Umbilical cord (tissue), 2 donors: Measurements from ENCODE around the gene GRB7. TPM values are rescaled to one million over a fixed set of nuclear protein-coding genes. Genes with fewer than 3 reads are reported as not detected.
"Not testable (repeated sequence)": the region's sequence is repeated elsewhere in the genome, so short reads cannot be mapped to it uniquely, and the experiment has no call there.

Experiments
- DNase-seq: peaks from one replicate; pipeline ENCODE4 v3.0.0-alpha.2; 2015; ENCODE audit warnings: low spot score
- total RNA-seq: library from RNA; depleted of rRNA; stranded (reverse); fragments of >200 nt; gene quantifications from one replicate; pipeline ENCODE4 v1.2.3, GENCODE V29; 2014; ENCODE audit warnings: low replicate concordance; ENCODE audit not compliant: insufficient read depth

GRB7 gene
- total RNA-seq, 1 donor from 2014 or later = 1.7 TPM

- DNase-seq = no peak
These were observed 13.9 kb downstream of the GRB7 start for GRCh38 chr17:39751637-39752036.

DNA sequence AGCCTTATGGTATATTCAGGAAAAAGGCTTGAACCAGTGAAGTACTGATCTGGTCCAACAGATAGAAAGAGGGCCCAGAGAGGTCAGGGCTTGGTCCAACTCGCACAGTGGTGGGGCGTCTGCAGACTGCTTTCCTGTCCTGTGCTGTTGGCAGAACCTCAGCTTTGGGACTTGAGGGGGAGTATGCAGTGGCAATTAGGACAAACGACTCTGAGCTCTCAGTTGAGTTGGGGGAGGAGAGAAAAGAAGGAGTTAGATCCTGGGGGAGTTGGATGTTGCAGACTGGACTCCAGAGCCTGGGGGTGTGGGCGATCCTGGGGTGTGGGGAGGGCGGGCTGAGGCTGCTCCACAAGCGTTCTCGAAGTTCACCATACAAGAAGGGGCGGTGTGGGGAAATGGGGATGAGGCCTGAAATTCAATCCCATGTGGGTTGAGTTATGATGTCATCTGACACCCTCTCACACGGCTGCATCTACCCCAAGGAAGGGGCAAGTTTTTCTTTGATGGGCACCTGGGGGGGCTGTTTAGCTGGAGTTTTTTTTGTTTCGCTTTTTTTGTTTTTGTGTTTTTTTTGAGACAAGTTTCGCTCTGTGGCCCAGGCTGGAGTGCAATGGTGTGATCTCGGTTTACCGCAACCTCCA is 14.6 kb downstream of the GRB7 start:
- DNase-seq = no peak

GRCh38 chr17:39753514-39754160 is 15.9 kb downstream of the GRB7 start:
- DNase-seq = peak; percentile 57

DNA sequence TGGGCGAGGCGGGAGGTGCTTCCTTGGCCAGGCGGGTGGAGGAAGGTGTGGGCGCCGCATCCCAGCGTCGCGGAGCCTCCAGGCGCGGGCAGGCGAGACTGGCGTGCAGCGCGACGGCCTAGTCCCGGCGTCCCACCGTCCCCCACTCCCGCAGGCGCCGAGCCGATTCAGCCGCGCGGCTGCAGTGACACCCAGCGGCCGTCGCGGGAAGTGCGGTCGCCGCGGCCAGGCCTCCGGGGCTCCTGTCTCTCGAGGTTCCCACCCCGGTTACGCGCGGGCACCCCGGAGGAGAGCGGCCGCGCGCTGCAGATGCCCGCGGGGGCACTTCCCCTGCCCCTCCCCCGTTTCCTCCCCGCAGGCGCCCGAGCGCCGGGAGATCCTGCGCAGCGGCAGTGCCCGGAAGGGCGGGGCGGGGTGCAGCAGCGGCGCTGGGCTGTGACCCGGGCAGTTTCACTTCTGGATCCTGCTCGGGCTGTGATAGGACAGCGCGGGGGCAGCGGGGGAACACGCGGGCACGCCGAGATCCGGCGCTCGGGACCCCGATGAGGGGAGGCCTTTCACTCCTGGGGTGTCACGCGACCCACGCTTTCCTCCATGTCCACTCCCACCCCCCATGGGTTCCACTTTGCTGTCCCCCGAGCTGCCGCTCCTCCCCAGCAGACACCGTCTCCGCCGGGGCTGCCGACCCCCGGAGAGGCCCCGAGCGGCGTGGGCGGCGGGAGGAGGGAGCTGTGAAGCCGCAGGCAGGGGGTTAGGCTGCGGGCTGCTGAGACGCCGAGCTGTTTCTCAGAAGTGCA is 16.6 kb downstream of the GRB7 start:
- DNase-seq = peak; percentile 92

DNA sequence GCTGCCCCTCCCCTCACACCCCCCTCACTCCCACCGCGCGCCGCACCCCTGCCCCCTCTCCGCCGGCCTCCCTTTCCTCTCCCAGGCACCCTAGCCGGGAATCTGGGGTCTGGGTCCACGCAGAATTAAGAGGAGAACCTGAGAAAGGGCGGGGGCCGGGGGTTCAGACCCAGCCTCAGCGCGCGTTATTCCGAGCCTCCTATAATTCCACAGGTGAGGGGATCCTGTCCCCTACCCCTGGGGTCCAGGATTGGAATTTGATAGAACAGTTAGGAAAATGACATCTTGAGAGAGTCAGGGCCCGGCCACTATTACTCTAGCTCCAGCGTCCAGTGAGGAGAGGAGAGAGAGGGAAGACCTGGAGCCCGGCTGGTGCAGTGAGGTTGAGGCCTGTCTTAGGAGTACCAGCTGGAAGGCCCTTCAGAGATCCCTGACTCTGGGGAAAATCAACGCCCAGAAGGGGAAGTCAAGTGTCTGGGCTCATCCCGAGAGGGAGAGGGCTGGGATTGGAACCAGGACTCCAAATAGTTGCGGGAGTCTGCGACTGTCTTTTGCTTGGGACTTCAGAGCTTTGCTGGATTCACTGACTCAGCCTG is 17.3 kb downstream of the GRB7 start:
- DNase-seq = peak; percentile 57

DNA sequence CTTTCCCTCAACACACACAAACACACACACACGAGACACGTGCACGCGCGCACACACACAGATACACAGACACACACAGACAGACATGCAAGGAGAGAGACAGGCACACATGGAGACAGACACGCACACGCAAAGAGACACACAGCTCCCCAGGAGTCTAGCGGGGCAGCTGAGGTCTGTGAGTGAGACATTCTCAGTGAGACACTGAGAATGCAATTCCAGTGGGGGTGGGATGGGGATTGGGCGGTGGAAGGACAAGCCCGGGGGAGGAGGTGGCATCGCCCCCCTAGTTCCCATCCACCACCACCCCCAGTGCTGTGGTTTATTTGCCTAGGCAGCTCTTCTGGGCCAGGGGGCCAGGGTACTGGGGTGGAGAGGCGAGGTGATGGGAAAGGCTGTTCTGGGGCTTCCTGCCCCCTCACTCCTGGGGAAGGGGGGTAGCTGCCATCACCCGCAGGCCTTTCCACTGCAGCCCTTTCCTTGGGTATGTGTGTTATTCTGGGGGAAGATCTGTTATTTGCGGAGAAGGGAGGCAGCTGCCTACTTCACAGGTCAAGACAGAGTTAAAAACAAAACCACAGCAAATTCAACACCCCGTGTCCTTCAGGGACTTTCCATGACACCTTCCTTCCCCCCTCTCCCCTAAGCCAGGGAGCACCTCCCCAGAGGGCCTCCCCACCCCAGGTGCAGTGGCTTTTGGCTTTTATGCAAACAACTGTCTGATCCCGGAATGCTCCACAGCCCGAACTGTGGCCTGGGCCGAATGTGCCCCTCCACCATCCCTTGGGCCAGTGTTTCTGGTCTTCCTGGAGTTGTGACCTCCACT is 18.0 kb downstream of the GRB7 start:
- DNase-seq = no peak

- DNase-seq = no peak
These were observed 18.8 kb downstream of the GRB7 start for GRCh38 chr17:39756380-39757079.

DNA sequence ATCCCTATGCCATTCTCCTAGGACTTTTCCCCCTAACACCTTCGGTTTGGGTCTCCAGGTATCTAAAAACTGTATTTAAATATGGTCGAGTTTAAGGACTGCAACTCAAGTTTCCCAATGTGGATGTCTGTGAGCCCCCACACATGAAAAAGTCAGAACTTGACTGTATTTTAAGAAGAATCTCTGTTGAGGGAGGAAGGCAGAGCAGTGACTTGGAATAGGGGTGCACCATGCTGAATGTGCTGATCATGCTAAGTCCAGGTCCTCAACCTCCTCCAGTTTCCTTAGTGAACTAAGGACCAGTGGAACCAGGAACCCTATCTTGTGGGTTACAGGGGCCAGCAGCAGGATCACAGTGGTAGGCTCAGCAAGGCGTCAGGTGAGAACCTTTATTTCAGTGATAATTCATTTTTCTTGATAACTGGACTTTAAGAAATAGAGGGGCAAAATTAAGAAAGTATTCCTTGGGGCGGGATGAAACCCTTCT is 19.5 kb downstream of the GRB7 start:
- DNase-seq = no peak

- no peak for DNase-seq
These were observed 20.5 kb downstream of the GRB7 start for GRCh38 chr17:39757931-39758873.

GRCh38 chr17:39759204-39759603 is 21.5 kb downstream of the GRB7 start:
- no peak for DNase-seq

DNA sequence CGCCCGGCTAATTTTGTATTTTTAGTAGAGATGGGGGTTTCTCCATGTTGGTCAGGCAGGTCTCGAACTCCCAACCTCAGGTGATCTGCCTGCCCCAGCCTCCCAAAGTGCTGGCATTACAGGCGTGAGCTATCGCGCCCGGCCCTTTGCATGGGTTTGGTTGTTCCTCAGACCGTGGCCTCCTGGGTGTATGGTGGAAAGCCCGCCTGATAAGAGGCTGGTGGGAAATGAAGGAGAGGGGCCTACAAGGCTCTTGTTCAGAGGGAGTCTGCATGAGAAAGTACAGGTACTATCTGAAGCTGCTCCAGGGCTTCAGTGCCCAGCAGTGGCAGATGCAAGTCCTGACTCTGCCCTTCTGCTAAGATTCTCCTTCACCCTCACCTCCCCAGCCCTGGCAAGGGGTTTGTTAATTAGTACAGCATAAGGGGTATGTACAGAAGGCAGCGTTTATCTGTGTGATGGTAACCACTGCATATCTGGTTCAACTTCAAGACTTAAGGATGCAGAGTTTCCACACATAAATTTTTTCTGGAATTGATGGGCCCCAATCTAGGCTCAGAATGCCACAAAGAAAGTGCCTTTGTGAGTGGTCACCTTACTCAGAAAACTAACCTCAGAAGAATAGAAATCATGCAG is 24.2 kb downstream of the GRB7 start:
- no peak for DNase-seq

DNA sequence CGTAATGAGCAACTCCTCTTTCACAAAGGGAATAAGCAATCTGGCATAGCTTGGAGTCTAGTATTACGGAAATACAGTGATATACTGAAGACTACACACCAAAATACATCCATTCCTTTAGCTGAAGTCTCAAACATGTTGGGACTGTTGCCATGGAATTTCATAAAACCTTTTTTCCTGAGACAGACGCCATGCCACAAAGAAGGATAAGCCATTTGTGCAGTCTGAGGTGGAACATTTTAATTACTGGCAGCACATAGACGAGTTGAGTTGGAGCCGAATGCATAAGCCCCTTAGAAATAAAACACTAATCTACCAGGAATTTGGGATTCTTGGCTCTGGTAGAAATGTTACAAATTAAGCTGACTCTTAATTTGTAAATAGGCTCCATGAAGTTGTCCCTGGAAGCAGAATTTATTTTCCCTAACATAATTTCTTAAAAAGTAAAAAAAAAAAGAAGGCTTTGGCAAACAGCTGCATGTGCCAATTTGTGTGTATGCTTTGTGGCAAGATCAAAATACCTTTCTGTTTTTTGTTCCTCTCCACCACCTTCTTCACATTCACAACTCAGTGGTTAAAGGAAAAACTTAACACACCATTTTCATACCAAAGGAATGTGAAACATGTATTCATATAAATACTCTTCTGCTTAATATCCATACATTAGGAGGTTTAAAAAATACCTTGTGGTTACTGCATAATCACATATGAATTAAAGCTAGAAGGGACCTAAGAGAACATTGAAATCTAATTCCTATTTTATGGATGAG is 25.5 kb downstream of the GRB7 start:
- peak; percentile 48 for DNase-seq

DNA sequence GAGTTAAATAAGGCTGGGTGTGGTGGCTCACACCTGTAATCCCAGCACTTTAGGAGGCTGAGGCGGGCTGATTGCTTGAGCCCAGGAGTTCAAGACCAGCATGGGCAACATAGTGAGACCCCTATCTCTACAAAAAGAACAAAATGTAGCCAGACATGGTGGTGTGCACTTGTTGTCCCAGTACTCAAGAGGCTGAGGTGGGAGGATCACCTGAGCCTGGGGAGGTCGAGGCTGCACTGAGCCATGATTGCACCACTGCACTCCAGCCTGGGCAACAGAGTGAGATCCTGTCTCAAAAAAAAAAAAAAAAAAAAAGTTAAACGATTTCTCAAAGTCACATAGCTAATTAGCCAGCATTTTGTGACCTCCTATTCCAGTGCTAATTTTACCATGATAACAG is 26.4 kb downstream of the GRB7 start:
- not testable (repeated sequence) for DNase-seq

DNA sequence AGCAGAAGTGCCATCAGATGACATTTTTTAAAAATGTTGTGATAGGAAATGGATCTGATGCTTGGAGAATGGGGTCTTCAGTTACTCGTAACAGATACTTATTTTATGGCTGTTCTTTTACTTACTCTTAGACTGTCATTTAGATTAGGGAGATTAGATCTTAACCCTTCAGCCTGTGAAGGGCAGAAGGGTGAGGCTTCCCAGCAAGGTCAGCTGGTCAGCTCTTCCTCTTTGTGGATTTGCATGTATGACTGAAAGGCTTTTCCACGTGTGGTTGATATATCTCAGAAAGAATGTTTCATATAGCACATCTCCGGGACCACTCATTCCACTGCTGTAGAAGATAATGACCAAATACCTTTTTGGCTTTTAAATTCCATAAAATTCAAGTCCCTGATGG is 27.4 kb downstream of the GRB7 start:
- no peak for DNase-seq

- DNase-seq = no peak
These were observed 28.0 kb downstream of the GRB7 start for GRCh38 chr17:39765766-39766165.

- no peak for DNase-seq
These were observed 29.4 kb downstream of the GRB7 start for GRCh38 chr17:39767147-39767546.

DNA sequence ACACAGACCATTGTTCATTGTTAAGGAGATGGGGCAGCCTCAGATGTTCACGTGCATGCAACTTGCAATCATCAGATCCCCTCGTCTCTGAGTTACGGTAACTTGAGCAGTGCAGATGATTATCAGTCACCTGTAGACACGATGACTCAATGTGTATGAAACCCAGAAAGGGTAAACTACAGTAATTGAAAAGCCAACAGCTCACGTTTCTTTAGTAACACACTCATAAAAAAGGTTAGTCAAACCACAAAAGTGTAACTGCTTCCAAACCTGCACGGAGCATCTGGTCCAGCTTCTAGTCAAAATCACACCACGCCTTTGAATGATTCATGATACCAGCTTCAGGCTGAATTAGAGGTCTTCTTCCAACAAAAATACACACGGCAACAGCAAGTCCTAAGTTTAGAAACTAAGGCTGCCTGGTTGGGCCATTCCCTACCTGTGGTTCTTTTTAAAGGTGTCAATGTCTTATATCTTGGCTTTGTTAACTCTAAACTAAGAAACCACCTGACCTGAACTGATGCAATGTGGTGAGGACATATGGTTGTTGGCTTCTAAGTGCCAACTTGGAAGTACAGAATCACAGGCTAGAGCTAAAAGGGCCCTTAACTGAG is 32.3 kb downstream of the GRB7 start:
- DNase-seq = peak; percentile 37

DNA sequence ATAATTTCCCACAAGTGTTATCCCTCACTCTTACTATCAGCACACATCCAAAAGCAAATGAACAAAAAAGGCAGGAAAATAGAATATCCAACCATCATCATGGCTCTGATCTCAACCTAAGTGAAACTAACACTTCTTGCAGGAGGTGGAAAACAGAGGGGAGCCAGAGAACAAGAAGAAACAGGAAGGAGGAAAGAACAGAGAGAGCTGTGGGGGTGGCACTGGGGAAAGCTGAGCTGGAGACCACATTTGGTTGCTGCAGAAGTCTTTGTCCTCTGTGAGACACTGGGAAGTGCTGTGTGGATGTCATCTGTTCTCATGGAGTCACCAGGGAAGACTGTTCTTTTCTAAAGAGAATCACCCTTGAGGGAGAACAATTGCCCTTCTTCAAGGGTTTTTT is 34.7 kb downstream of the GRB7 start:
- no peak for DNase-seq
